Kidney (tissue), 14 donors: Measurements from ENCODE around the gene ISG15. TPM values are rescaled to one million over a fixed set of nuclear protein-coding genes. Genes with fewer than 3 reads are reported as not detected.
A peak's percentile ranks its signal among the peaks of the same experiment; 100 is the strongest.
"Not testable (repeated sequence)": the region's sequence is repeated elsewhere in the genome, so short reads cannot be mapped to it uniquely, and the experiment has no call there.

Source experiments
- DNase-seq, 5 donors: peaks; one replicate each; pipeline ENCODE4 v3.0.0-alpha.2; 2013 to 2020
- FAIRE-seq: peaks from 2 replicates; lab custom pipeline; 2012; peaks lifted over from hg19 to GRCh38; lab: Jason Lieb, UNC
- H3K27ac ChIP-seq, 2 donors: one replicate each; pipeline ENCODE4 v1.7.0; 2013; ENCODE audit warnings: low read depth in 2 of 2, low read length in 2 of 2, inconsistent platforms in 1 of 2
- H3K27me3 ChIP-seq: one replicate; pipeline ENCODE4 v1.7.1; 2013; ENCODE audit warnings: low read length, inconsistent platforms; ENCODE audit not compliant: control insufficient read depth, insufficient read depth
- H3K36me3 ChIP-seq, 3 donors: one replicate each; pipeline versions ENCODE4 v1.7.0 to v1.7.1; 2013; ENCODE audit warnings: low read length in 3 of 3, control low read depth in 1 of 3, inconsistent platforms in 1 of 3; ENCODE audit not compliant: insufficient read depth in 3 of 3, control insufficient read depth in 2 of 3
- H3K4me1 ChIP-seq, 3 donors: one replicate each; pipeline versions ENCODE4 v1.7.0 to v1.7.1; 2013; ENCODE audit warnings: low read length in 3 of 3, inconsistent platforms in 1 of 3, low read depth in 1 of 3; ENCODE audit not compliant: control insufficient read depth in 2 of 3, insufficient read depth in 2 of 3
- H3K4me3 ChIP-seq, 3 donors: one replicate each; pipeline versions ENCODE4 v1.7.0 to v1.8.1; 2013; ENCODE audit warnings: low read length in 3 of 3, control low read depth in 1 of 3, inconsistent platforms in 1 of 3
- H3K9ac ChIP-seq, 3 donors: one replicate each; pipeline versions ENCODE4 v1.7.0 to v1.7.1; 2013; ENCODE audit warnings: low read length in 3 of 3, control low read depth in 1 of 3, inconsistent platforms in 1 of 3
- H3K9me3 ChIP-seq, 3 donors: one replicate each; pipeline versions ENCODE4 v1.7.0 to v1.7.1; 2013; ENCODE audit warnings: low read length in 3 of 3, control low read depth in 1 of 3, inconsistent platforms in 1 of 3; ENCODE audit not compliant: control insufficient read depth in 2 of 3, insufficient read depth in 1 of 3
- CTCF ChIP-seq: IDR thresholded peaks from 3 replicates; pipeline ENCODE4 v1.5.1; 2012; ENCODE audit warnings: mild to moderate bottlenecking, moderate library complexity, borderline replicate concordance; ENCODE audit not compliant: insufficient read depth; ENCODE audit errors: extremely low read depth
- intact Hi-C: fragments of 100-400 bp; cut with DNase I; formaldehyde crosslinking; loops from one replicate; pipeline ENCODE4 v1.11.1; 2022
- polyA plus RNA-seq: library from polyadenylated mRNA; stranded (reverse); fragments of 350-450 nt; fragmentation: Illumina TruSeq; extraction: RNeasy Lipid Tissue Mini Kit (QIAGEN cat#74804); gene quantifications from one replicate; pipeline ENCODE4 v1.2.3, GENCODE V29; 2014; ENCODE audit warnings: low read depth, low replicate concordance; ENCODE audit not compliant: insufficient read depth
- total RNA-seq: library from RNA; stranded (reverse); fragmentation: NEBNext Ultra II Directional; extraction: Animal tissue kit (Norgen Biotek cat#: 25700); gene quantifications from one replicate; pipeline ENCODE4 v1.2.1, GENCODE V29; 2021
- donor health status: control.
- donor health status: control.
- donor health status: control.
- donor health status: control.
- donor health status: control.
- donor health status: DM: yes; HTN: yes; CAD: no.
- donor health status: Normal renal cell carcinoma (clear cell type).

Gene ISG15
- total and polyA plus RNA-seq, 2 donors from 2014 or later: 23.9 to 65.9 TPM

GRCh38 chr1:1025730-1026129, 12.4 kb downstream of the ISG15 start:
- intact Hi-C loops: no loop called here
- H3K9me3 ChIP-seq: no peaks in the 10 kb centered on the region
- H3K27me3 ChIP-seq: no peaks in the 10 kb centered on the region
- no peak overlapping the region for H3K4me3 ChIP-seq
- TF ChIP-seq CTCF: no peak
- no peak overlapping the region for H3K27ac ChIP-seq
- peak in 1 of 5 donors; percentile 72 for DNase-seq
- no peaks in the 10 kb centered on the region for H3K36me3 ChIP-seq
- FAIRE-seq: no peak
- H3K9ac ChIP-seq: no peak overlapping the region
- peaks cover 0 to 34% (median 8%) of the 10 kb centered on the region in 3 donors for H3K4me1 ChIP-seq

GRCh38 chr1:1026599-1027413, 13.5 kb downstream of the ISG15 start:
- Histone ChIP-seq H3K4me1 (peaks cover 2 to 37% (median 8%) of the 10 kb centered on the region in 3 donors), H3K4me3 (no peak overlapping the region), H3K9me3 (no peaks in the 10 kb centered on the region), H3K27ac (no peak overlapping the region), H3K36me3 (no peaks in the 10 kb centered on the region), H3K9ac (no peak overlapping the region), H3K27me3 (no peaks in the 10 kb centered on the region)
- DNase-seq: peak in 3 of 5 donors; percentile 69 to 86 (median 85)
- FAIRE-seq: no peak
- TF ChIP-seq CTCF: no peak
- intact Hi-C loops: no loop called here

GRCh38 chr1:1027791-1028190, 14.5 kb downstream of the ISG15 start:
- H3K36me3 ChIP-seq: no peaks in the 10 kb centered on the region
- FAIRE-seq (no peak), DNase-seq (peak in 1 of 5 donors; percentile 60)
- intact Hi-C loops: no loop called here
- no peaks in the 10 kb centered on the region for H3K9me3 ChIP-seq
- no peak for TF ChIP-seq CTCF
- no peak overlapping the region for H3K9ac ChIP-seq
- no peak overlapping the region for H3K27ac ChIP-seq
- peaks cover 2 to 42% (median 8%) of the 10 kb centered on the region in 3 donors for H3K4me1 ChIP-seq
- no peak overlapping the region for H3K4me3 ChIP-seq
- H3K27me3 ChIP-seq: no peaks in the 10 kb centered on the region

- Histone ChIP-seq H3K4me3 (peak overlapping the region in 1 of 3 donors; percentile 26), H3K4me1 (peaks cover 0 to 22% (median 2%) of the 10 kb centered on the region in 3 donors)
- H3K36me3 ChIP-seq, H3K27me3 ChIP-seq, DNase-seq, H3K9ac ChIP-seq, FAIRE-seq, H3K9me3 ChIP-seq, H3K27ac ChIP-seq, intact Hi-C loops: not testable (repeated sequence)
Observed at GRCh38 chr1:1030867-1031658, 17.8 kb downstream of the ISG15 start.
